GM18909 (cell line): ENCODE measurements around the gene PLD1.
"Not testable (repeated sequence)": the region's sequence is repeated elsewhere in the genome, so short reads cannot be mapped to it uniquely, and the experiment has no call there.

Source experiments
- ATAC-seq: cut with Tn5 transposase; IDR thresholded peaks from one replicate; pipeline ENCODE4 v1.9.1; 2021; ENCODE audit warnings: mild to moderate bottlenecking; ENCODE audit not compliant: unreplicated experiment, poor library complexity

Gene PLD1

GRCh38 chr3:171752329-171752728, 58.0 kb downstream of the PLD1 start:
- no peak for ATAC-seq

GRCh38 chr3:171749124-171749523, 61.2 kb downstream of the PLD1 start:
- no peak for ATAC-seq

GRCh38 chr3:171748064-171748924, 62.0 kb downstream of the PLD1 start:
- no peak for ATAC-seq

GRCh38 chr3:171747223-171747920, 62.9 kb downstream of the PLD1 start:
- no peak for ATAC-seq

- ATAC-seq = not testable (repeated sequence)
These were observed 63.7 kb downstream of the PLD1 start for GRCh38 chr3:171746320-171747222.

- no peak for ATAC-seq
These were observed 64.5 kb downstream of the PLD1 start for GRCh38 chr3:171745577-171746319.

- no peak for ATAC-seq
These were observed 66.0 kb downstream of the PLD1 start for GRCh38 chr3:171744158-171744741.

GRCh38 chr3:171743327-171744157, 66.7 kb downstream of the PLD1 start:
- ATAC-seq = no peak

- no peak for ATAC-seq
These were observed 68.9 kb downstream of the PLD1 start for GRCh38 chr3:171741377-171741776.

GRCh38 chr3:171736556-171736955, 73.7 kb downstream of the PLD1 start:
- no peak for ATAC-seq

GRCh38 chr3:171733561-171733960, 76.7 kb downstream of the PLD1 start:
- ATAC-seq = no peak

- ATAC-seq = no peak
These were observed 77.5 kb downstream of the PLD1 start for GRCh38 chr3:171732756-171733155.

GRCh38 chr3:171731691-171732090, 78.6 kb downstream of the PLD1 start:
- no peak for ATAC-seq

GRCh38 chr3:171729452-171730334, 80.6 kb downstream of the PLD1 start:
- ATAC-seq = no peak

- no peak for ATAC-seq
These were observed 83.0 kb downstream of the PLD1 start for GRCh38 chr3:171727288-171727687.

- no peak for ATAC-seq
These were observed 91.6 kb downstream of the PLD1 start for GRCh38 chr3:171718493-171719185.

- no peak for ATAC-seq
These were observed 95.1 kb downstream of the PLD1 start for GRCh38 chr3:171715155-171715554.
